Body of pancreas (tissue), 4 donors: ENCODE data around the gene SCML1. TPM values are rescaled to one million over a fixed set of nuclear protein-coding genes. Genes with fewer than 3 reads are reported as not detected.
A peak's percentile ranks its signal among the peaks of the same experiment; 100 is the strongest.

Experiments used
- ATAC-seq: fragments of 150-250 bp; one replicate; pipeline ENCODE4 v1.9.1; 2016
- DNase-seq, 4 donors: peaks; one replicate each; pipeline ENCODE4 v3.0.0-alpha.2; 2019
- H3K27ac ChIP-seq, 4 donors: fragments of 200-600 bp; sonication (generic); 1 replicate in 3 of 4; 2 replicates in 1 of 4; pipeline versions ENCODE4 v1.5.1 to v1.6.1; 2016 to 2019; ENCODE audit warnings: mild to moderate bottlenecking in 1 of 4, mixed read lengths in 1 of 4, moderate library complexity in 1 of 4
- H3K27me3 ChIP-seq, 2 donors: fragments of 200-600 bp; sonication (generic); one replicate each; pipeline ENCODE4 v1.6.0; 2016; ENCODE audit warnings: mild to moderate bottlenecking in 1 of 2
- H3K36me3 ChIP-seq, 2 donors: fragments of 200-600 bp; sonication (generic); replicated peaks in 1 of 2; 2 replicates each; pipeline ENCODE4 v1.5.1; 2016; ENCODE audit warnings: low read depth in 2 of 2; ENCODE audit not compliant: insufficient read depth in 1 of 2
- H3K4me1 ChIP-seq: fragments of 200-600 bp; sonication (generic); one replicate; pipeline ENCODE4 v1.6.0; 2016
- H3K4me3 ChIP-seq, 2 donors: fragments of 200-600 bp; sonication (generic); 1 replicate in 1 of 2; 2 replicates in 1 of 2; pipeline ENCODE4 v1.5.1; 2016 to 2019
- H3K9me3 ChIP-seq, 3 donors: fragments of 200-600 bp; sonication (generic); 1 replicate in 2 of 3; 2 replicates in 1 of 3; pipeline ENCODE4 v1.5.1; 2016
- CTCF ChIP-seq, 7 experiments: fragments of 450-650 bp in 4 of 7; fragments of 200-600 bp in 3 of 7; sonication (generic) in 3 of 7; IDR thresholded peaks; one replicate each; pipeline ENCODE4 v1.5.1; 2016 to 2019; ENCODE audit warnings: antibody characterized with exemption in 7 of 7
- POLR2A ChIP-seq, 3 donors: fragments of 450-650 bp; IDR thresholded peaks; one replicate each; pipeline ENCODE4 v1.6.1; 2016; ENCODE audit warnings: antibody characterized with exemption in 3 of 3, mild to moderate bottlenecking in 2 of 3
- WGBS, 2 donors: methylation state at CpG; one replicate each; pipeline ENCODE4 v1.1.5; 2017; 5-methylcytosine and 5-hydroxymethylcytosine counted together
- intact Hi-C: fragments of 100-400 bp; cut with DNase I; formaldehyde crosslinking; loops from one replicate; pipeline ENCODE4 v1.15.1; 2023
- total RNA-seq, 2 donors: library from RNA; depleted of rRNA; stranded (reverse); fragments of >200 nt; gene quantifications; one replicate each; pipeline ENCODE4 v1.1.0, GENCODE V29; 2016

The SCML1 gene
- total RNA-seq, 2 donors from 2014 or later, result 9.3 to 11.2 TPM

GRCh38 chrX:17697191-17697590, 40.1 kb upstream of the SCML1 start:
- DNase-seq, result no peak
- Histone ChIP-seq H3K27me3 (no peaks in the 10 kb centered on the region), H3K9me3 (no peaks in the 10 kb centered on the region), H3K4me3 (no peak overlapping the region), H3K36me3 (no peaks in the 10 kb centered on the region), H3K27ac (no peak overlapping the region), H3K4me1 (no peaks in the 10 kb centered on the region)
- intact Hi-C loops, result no loop called here
- no peak for ATAC-seq
- 8 to 19% methylated on average over 1 of the region's 1 CpG for WGBS, 2 donors
- peak in 4 of 7 experiments; percentile 16 to 27 (median 24) for TF ChIP-seq CTCF (IDR thresholded peaks at IDR 0.05)
- no peak for TF ChIP-seq POLR2A (IDR thresholded peaks at IDR 0.05)

GRCh38 chrX:17700976-17701375, 36.3 kb upstream of the SCML1 start:
- H3K36me3 ChIP-seq, result no peaks in the 10 kb centered on the region
- DNase-seq (no peak), ATAC-seq (no peak)
- H3K4me1 ChIP-seq, result no peaks in the 10 kb centered on the region
- intact Hi-C loops, result no loop called here
- H3K27me3 ChIP-seq, result no peaks in the 10 kb centered on the region
- no peaks in the 10 kb centered on the region for H3K9me3 ChIP-seq
- H3K27ac ChIP-seq, result no peak overlapping the region
- no peak overlapping the region for H3K4me3 ChIP-seq
- 72 to 83% methylated on average over 1 of the region's 1 CpG for WGBS, 2 donors
- no peak for TF ChIP-seq CTCF (IDR thresholded peaks at IDR 0.05)
- TF ChIP-seq POLR2A (IDR thresholded peaks at IDR 0.05), result no peak

- Histone ChIP-seq H3K4me3 (no peak overlapping the region), H3K27ac (no peak overlapping the region), H3K9me3 (no peaks in the 10 kb centered on the region), H3K27me3 (no peaks in the 10 kb centered on the region), H3K36me3 (no peaks in the 10 kb centered on the region), H3K4me1 (no peaks in the 10 kb centered on the region)
- TF ChIP-seq POLR2A (IDR thresholded peaks at IDR 0.05), result no peak
- no peak for TF ChIP-seq CTCF (IDR thresholded peaks at IDR 0.05)
- ATAC-seq (no peak), DNase-seq (no peak)
- WGBS, 2 donors, result 76 to 90% methylated on average over 2 of the region's 2 CpGs
- intact Hi-C loops, result no loop called here
Measured at GRCh38 chrX:17703201-17703600, 34.1 kb upstream of the SCML1 start.

GRCh38 chrX:17705211-17705610, 32.1 kb upstream of the SCML1 start:
- Histone ChIP-seq H3K9me3 (no peaks in the 10 kb centered on the region), H3K4me3 (no peak overlapping the region), H3K4me1 (no peaks in the 10 kb centered on the region), H3K27me3 (no peaks in the 10 kb centered on the region), H3K36me3 (no peaks in the 10 kb centered on the region), H3K27ac (no peak overlapping the region)
- 77 to 83% methylated on average over 2 of the region's 2 CpGs for WGBS, 2 donors
- no peak for DNase-seq
- TF ChIP-seq POLR2A (IDR thresholded peaks at IDR 0.05) (no peak), CTCF (IDR thresholded peaks at IDR 0.05) (no peak)
- no peak for ATAC-seq
- intact Hi-C loops, result no loop called here

- no peak overlapping the region for H3K27ac ChIP-seq
- no peak overlapping the region for H3K4me3 ChIP-seq
- TF ChIP-seq CTCF (IDR thresholded peaks at IDR 0.05), result no peak
- TF ChIP-seq POLR2A (IDR thresholded peaks at IDR 0.05), result no peak
- no peaks in the 10 kb centered on the region for H3K4me1 ChIP-seq
- no peaks in the 10 kb centered on the region for H3K36me3 ChIP-seq
- intact Hi-C loops, result no loop called here
- 82 to 88% methylated on average over 4 of the region's 4 CpGs for WGBS, 2 donors
- no peaks in the 10 kb centered on the region for H3K27me3 ChIP-seq
- ATAC-seq (no peak), DNase-seq (no peak)
- no peaks in the 10 kb centered on the region for H3K9me3 ChIP-seq
Measured at GRCh38 chrX:17706676-17707075, 30.6 kb upstream of the SCML1 start.
